NCI-H748 (cell line): ENCODE data around the gene KDM2A.
"Not testable (repeated sequence)": the region's sequence is repeated elsewhere in the genome, so short reads cannot be mapped to it uniquely, and the experiment has no call there.

Experiments used
- DNase-seq: peaks from one replicate; lab custom pipeline; 2025; ENCODE audit not compliant: unreplicated experiment; lab: John Stamatoyannopoulos, UW

Gene KDM2A

DNA sequence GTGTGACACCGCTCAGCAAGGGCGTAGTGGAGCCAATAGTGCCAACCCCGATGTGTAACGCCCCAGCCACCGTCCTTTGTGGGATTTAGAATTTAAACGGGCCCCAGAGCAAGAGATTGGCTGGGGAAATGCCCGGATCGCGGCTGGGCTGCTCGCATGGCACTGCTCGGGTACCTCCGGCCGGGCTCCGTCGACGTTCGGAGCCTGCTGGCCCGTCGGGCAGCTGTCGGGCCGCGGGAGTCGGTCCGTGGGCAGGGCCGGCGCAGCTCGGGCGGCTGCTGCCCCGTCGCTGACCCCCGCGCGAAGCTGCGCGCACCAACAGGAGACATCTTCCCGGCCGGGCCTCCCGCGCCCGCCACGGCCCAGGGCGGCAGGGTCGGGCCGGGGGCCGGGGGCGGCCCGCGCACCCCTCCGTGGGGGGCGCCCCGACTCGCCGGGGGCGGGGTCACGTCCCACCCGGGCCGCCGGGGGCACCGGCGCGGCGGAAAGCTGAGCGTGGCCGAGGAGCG lies 1.3 kb upstream of the KDM2A start:
- peak; percentile 64 for DNase-seq

DNA sequence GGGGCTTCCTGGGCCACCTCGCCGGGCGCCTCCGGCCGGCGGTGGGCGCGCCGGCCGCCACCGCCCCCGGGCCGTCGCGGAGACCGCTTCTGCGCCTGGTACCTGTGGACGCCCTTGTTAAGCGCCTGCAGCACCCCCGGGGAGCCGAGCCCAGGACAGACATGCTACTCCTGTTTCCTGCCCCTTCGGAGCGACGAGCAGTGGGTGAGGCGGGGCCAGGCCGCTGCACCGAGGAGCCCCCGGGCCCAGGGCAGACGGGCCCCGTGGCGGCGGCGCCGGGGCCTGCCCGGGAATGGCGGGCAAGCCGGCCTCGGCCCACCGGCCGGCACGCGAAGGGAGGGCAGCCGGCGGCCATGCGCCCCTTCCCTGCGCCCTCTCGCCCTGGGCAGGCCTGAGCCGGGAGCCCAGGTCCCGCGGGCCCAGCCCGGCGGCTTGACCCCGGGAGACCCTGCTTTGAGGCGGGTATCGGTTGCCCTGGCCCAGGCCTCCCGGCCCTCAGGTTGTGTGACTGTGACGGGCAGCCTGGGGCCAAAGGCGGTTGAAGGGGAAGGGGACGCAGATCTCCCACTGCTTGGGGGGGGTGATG lies 789 bp upstream of the KDM2A start:
- peak; percentile 55 for DNase-seq

DNA sequence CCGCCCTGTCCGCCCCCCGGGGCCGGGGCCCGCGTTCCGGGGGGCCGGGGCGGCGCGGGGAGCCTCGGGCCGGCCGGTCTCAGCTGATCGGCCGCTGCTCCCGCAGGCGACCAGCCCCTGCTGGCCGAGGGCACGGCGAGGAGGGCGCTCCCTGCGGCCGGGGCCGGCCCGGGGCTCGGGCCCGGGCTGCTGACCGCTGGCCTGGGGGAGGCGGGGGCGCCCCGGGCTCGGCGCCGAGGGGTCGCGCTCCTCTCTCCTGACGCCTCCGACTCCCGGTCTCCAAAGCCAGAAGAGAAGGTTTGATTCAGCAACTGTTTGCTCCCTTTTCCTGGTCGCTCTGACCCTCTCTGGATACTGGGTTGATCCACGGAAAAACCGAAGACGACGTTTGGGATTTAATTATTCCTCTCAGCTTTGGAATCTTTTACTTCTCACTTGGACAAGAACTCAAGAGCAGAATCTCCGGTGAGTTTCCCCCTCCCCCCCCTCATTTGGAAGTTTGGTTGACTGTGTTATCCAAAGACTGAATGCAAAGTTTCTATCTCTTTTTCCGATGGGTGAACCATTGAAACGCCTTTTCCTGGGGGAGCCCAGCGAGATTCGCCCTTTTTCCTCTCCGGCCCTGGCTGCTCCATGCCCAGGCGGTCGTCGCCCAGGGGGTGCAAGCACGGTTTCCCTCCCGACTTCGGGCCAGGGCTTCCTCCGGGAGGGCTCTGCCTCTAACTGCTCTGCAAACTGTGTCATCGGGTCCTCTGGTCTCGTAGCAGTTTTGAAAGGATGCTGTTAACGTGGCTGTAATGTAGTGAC lies 725 bp downstream of the KDM2A start:
- DNase-seq = peak; percentile 38

DNA sequence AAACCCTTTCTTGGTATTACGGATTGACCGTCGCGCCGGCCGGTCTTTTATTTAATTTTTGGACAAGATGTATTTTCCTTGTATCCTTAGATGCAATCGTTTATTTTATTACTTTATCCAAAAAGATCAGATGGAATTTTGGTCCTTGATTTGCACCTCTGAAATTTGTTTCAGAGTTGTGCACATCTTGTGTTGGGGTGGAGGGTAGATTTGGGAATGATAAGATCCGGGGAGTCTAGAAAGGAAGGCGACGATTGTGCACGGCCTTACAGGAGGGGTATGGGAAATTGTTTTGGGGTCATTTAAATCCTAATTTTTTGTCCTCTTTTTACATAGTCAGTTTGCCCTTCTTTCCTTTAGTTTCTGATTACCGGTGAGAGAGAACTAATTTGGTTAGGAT lies 1.4 kb downstream of the KDM2A start:
- DNase-seq = no peak

DNA sequence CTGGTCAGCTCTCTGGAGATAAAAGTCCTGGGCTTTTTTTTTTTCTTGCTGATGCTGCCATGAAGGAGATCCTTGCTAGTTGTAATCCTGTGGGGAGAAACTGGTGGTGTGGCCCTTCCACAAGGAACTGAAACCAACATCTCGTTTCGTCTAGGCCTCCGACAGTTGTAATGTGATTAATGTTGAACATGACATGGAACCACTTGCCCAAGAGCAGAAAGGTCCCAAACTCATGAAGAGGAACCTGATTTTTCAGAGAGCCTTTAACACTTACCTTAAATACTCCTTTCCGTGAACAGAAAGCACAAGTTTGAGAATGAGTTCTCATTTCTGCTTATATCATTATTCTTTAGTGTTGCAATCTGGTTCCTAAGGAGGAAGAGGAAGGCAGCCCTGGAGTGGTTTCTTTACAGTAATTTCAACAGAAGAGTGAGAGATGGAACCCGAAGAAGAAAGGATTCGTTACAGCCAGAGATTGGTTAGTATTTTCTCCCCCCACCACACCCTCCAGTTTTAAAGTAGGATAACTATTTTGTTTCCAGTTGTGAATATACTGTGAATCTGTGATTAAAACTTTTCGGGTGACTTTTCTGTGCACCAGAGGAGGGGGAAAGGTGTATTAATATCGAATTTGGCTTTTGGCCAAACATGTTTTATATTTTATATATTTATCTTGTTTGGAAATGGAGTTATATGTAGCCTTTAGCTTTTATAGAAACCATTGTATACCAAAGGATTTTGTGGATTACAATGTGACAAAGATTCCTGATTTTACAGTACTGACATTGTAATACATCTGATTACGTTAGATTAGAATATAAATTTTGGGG lies 2.0 kb downstream of the KDM2A start:
- peak; percentile 12 for DNase-seq

DNA sequence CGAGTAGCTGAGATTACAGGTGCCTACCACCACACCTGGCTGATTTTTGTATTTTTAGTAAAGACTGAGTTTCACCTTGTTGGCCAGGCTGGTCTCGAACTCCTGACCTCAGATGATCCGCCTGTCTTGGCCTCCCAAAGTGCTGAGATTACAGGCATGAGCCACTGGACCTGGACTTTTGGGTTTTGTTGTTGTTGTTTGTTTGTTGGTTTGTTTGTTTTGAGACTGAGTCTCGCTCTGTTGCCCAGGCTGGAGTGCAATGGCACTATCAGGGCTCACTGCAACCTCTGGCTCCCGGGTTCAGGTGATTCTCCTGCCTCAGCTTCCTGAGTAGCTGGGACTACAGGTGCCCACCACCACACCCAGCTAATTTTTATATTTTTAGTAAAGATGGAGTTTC lies 4.7 kb downstream of the KDM2A start:
- not testable (repeated sequence) for DNase-seq

DNA sequence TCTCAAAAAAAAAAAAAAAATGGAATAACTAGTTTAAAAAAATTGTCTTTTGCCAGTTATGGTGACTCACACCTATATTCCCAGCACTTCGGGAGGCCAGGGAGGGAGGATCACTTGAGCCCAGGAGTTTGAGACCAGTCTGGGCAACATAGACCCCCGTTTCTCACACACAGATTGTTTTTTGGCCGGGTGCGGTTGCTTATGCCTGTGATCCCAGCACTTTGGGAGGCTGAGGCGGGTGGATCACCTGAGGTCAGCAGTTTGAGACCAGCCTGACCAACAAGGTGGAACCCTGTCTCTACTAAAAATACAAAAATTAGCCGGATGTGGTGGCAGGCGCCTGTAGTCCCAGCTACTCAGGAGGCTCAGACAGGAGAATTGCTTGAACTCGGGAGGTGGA lies 7.2 kb downstream of the KDM2A start:
- not testable (repeated sequence) for DNase-seq

DNA sequence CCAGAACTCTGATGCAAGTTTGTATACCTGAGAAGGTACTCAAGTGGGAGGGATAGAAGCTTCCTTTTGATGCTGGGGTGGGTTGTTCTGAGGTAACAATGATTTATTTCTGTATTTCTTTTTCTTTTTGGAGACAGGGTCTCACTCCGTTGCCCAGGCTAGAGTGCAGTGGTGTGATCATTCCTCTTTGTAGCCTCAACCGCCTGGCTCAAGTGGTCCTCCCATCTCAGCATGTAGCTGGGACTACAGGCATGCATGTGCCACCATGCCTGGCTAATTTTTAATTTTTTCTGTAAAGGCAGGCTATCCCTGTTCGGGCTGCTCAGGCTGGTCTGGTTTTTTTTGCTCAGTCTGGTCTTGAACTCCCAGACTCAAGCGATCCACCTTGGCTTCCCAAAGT lies 7.9 kb downstream of the KDM2A start:
- DNase-seq = no peak

DNA sequence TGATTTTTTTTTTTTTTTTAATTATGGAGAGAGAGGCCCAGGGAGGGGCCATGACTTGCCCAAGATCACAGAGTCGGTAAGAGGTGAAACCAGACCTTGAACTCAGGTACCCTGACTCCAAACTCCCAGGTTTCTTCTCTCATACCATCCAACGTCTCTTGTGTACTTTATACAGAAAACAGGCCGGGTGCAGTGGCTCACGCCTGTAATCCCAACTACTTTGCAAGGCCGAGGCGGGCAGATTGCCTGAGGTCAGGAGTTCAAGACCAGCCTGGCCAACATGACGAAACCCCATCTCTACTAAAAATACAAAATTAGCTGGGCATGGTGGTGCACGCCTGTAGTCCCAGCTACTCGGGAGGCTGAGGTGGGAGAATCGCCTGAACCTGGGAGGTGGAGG lies 11.8 kb downstream of the KDM2A start:
- not testable (repeated sequence) for DNase-seq

DNA sequence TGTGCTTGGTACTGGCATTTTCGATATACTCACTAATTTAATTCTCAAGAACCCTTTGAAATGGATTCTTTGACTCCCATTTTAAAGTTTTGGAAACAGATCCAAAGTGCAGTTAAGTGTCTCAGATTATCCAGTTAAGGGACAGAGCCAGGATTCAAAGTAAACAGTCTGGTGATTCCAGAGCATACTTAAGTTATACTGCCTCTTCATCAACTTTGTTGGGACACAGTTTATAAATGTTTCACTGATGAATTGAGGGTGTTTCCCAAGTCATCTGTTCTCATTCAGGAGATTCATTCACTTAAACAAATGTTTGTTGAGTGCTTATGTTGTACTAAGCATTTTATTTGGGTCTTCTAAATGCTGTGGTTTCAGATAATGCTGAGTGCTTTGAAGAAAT lies 17.1 kb downstream of the KDM2A start:
- no peak for DNase-seq

DNA sequence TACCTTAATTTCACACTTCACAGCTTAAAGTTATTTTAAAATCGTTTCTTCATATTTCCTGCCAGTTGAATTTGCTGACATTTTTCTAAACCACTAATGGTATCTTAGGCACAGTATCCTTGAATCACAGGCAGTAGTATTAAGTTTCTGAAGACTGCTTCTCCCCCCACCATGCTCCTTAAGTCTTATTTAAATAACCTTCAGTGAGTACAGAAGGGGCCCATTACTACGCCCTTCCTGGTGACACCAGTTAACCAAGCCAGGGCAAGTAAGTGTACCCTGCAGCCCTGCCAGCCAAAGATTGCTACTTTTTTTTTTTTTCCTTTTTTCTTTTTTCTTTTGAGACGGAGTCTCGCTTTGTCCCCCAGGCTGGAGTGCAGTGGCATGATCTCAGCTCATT lies 19.9 kb downstream of the KDM2A start:
- DNase-seq = no peak

DNA sequence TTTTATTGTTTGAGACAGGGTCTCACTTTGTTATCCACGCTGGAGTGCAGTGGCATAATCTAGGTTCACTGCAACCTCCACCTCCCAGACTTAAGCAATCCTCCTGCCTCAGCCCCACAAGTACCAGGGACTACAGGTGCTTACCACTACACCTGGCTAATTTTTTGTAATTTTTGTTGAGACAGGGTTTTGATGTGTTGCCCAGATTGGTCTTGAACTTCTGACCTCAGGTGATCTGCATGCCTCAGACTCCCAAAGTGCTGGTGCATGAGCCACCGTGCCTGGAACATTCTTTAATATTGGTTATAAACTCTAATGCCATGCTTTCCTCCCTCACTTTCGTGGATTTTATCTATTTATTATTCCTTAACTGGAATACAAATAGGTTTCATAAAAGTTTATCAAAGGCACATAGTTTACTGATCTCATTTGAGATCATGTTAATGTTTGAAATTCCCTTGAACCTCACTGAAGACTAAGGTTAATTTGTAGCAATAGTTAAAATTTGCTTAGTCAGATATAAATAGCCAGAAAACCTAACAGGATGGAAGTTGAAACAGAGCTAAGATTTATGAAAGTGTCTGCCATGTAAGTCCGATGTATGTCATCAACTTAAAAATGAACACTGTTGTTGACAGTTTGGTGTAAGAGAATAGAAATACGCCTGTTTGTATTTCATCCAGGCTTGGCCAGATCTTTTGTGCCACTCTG lies 27.6 kb downstream of the KDM2A start:
- no peak for DNase-seq

DNA sequence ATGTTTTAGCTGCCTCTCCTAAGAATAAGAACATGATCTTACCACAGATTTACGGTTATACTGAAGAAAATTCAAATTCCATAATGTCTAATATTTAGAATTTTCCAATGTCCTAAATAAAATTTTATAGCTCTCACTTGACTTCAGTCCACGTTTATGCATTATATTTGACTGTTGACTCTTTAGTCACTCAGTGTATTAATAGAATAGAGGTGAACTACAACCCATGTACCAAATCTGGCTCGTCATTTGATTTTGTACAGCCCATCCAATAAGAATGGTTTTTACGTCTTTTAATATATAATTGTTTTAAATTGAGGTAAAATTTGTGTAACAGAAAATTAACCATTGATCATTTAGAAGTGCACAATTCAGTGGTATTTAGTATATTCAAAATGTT lies 34.9 kb downstream of the KDM2A start:
- DNase-seq = no peak

DNA sequence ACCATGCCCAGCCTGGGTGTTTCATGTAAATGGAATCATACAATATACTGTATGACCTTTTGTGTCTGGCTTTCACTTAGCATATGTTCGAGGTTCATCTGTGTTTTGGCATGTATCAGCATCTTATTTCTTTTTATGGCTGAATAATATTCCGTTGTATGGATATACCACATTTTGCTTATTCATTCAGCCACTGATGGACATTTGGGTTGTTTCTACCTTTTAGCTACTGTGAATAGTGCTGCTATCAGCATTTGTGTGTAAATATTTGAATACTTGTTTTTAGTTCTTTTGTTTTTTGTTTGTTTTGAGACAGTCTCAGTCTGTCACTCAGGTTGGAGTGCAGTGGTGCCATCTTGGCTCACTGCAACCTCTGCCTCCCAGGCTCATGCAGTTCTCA lies 35.7 kb downstream of the KDM2A start:
- DNase-seq = no peak

DNA sequence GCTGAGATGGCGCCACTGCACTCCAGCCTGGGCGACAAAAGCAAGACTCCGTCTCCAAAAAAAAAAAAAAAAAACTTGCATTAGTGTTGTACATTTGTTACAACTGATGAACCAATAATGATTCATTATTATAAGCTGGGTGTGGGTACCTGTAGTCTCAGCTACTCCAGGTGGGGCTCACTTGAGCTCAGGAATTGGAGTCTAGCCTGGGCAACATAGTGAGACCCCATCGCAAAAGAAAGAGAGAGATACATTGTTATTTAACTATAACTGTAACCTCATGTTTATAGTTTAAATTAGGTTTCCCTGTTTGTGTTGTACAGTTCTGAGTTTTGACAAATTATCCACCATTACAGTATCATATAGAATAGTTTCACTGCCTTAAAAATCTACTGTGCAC lies 38.6 kb downstream of the KDM2A start:
- no peak for DNase-seq

DNA sequence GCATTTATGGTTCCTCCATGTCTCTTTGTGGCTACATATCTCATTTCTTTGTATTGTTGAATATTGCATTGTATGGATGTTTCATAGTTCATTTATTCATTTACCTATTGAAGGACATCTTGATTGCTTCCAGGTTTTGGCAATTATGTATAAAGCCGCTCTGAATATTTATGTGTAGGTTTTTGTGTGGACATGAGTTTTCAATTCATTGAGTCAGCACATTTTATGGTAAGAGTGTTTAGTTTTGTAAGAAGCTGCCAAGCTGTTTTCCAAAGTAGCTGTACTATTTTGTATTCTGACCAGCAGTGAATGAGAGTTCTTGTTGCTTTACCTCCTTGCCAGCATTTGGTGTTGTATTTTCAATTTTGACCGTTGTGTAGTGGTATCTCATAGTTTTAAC lies 39.2 kb downstream of the KDM2A start:
- DNase-seq = no peak

DNA sequence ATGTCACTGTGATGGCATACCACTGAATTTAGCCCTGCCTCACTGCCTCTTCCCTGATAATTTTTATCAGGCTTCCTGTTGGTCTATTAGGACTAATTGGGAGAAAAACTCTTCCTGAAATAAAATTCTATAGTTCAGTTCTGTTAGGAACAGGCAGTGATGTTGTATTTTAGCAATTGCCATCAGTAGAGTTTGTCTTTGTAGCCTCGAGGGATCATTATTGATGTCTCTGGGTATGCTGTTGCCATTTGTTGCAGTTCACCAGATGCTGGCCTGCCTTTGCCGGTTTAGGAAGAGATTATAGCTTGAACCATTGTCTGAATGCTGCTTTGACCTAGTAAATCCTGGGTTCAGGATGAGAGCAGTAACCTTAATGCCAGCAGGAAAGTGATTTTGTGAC lies 41.0 kb downstream of the KDM2A start:
- DNase-seq = no peak

DNA sequence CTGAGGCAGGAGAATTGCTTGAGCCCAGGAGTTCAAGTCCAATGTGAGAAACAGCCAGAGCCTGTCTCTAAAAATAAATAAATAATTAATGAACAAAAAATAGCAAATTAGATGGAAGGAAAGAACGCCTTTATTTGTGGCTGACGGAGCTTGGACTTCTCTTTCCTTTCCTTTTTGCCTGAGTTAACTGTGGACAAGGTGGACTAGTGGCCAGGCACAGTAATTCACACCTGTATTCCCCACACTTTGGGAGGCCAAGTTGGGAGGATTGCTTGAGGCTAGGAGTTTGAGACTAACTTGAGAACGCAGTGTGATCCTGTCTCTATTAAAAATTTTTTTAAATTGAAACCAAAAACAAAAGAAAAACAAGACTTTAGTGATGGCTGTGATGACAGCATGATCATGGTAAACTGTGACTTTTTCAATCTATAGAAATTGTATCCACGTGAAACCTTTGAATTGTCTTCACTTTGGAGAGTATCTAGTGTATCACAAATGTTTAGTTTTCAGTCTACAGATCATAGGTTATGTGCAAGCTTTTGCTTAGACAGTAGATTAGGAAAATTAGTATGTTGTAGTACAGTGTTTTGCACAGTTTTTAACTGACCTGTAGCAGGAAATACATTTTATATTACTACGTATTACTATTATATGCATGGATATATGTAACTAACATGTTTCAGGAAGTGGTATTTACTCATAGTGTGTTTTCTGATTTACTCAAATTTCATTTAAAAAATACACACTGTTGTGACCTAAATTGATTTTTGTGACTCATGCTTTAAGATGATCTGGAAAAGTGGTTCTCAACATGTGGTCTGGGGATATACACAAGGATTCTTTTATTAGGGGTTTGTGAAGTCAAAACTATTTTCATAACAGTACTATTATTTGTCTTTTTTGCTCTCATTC lies 42.1 kb downstream of the KDM2A start:
- no peak for DNase-seq

DNA sequence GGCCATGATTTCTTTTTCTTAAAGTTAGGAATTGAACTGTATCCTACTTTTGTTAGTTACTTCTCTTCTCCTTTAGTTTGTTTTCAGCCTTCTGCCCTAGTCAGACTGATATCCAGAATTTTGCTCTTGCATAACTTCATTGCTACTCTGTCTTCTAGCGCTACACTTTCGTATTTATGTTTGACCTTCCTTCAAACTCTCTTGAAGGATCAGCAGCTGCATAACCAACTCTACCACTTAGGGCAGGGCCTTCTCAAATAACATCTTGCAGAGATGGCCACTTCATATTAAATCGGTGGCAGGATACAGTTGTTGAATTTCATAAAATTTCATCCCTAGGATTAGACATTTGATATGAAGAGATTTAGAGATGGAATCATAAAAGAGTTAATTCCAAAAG lies 43.9 kb downstream of the KDM2A start:
- DNase-seq = no peak

DNA sequence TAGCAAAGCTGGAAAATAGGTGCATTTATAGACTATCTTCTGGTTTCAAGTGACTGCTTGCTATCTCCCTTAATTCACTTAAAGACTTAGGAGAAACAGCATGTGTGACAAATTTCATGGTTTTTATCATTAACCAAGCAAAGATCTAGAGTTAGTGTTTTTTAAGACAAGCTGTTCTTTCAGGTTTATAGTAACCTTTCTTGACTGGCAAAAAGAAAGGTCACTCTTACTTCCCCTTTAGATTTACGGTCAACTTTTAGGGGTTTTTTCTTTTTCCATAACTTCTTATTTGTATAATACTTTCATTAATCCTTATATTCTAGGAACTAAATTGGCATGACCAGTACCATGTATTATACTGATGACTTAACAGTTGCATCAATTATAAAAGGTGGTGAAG lies 46.6 kb downstream of the KDM2A start:
- DNase-seq = no peak
